Stimulated activated naive CD8-positive, alpha-beta T cell treated with anti-CD3 and anti-CD28 coated beads, Interleukin-15, Interleukin-2, amounts not matched to agents 100 U/mL and 50 U/mL, for 24 hours (primary cell): ENCODE results near the gene BBLN.
A peak's percentile ranks its signal among the peaks of the same experiment; 100 is the strongest.

Experiments used
- ATAC-seq: fragments of 150-1000 bp; cut with Tn5 transposase; one replicate; pipeline ENCODE4 v1.10.0; 2021
- DNase-seq: peaks from one replicate; pipeline ENCODE4 v3.0.0; 2021

Gene BBLN

DNA sequence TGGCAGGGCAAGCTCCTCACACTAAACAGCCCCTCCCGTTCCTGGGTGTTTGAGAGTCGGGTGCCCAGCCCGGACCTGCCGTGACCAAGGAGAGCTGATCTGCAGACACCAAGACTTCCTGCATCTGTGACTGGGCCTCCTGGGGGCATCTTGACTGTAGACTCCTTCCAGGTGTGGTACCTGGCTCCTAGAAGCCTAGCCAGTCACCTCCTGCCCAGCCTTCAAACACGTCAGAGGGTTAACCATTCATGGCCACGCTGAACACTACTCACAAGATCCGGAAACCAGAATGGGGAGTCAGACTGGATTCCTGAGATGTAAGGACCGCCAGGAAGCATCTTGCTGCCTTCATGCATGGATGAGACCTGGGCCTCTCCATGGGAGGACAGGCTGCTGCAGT lies 14.5 kb upstream of the BBLN start:
- ATAC-seq (no peak), DNase-seq (no peak)

DNA sequence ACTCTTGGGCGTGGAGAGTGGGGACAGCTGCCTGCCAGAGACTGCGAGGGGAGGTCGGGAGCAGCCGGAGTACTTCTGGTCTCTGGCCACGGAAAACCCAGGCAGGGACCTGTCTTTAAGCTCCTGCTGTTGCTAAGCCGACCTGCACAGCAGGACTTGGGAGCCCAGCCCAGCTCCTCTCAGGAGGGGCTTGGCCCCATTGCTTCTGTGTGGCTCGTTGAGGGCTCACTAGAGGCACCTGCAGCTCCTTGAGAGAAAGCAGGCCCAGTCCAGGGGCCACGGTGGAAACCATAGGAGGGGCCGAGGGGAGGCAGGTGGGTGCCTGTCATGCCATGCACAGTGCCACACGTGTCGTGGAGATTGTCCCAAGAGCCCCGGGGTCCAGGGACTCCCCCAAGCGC lies 14.1 kb upstream of the BBLN start:
- ATAC-seq: no peak

GRCh38 chr9:128146591-128147120 lies 13.4 kb upstream of the BBLN start:
- ATAC-seq: no peak
- no peak for DNase-seq

More for the DNA sequence above, 14.1 kb upstream of the BBLN start:
- no peak for DNase-seq

DNA sequence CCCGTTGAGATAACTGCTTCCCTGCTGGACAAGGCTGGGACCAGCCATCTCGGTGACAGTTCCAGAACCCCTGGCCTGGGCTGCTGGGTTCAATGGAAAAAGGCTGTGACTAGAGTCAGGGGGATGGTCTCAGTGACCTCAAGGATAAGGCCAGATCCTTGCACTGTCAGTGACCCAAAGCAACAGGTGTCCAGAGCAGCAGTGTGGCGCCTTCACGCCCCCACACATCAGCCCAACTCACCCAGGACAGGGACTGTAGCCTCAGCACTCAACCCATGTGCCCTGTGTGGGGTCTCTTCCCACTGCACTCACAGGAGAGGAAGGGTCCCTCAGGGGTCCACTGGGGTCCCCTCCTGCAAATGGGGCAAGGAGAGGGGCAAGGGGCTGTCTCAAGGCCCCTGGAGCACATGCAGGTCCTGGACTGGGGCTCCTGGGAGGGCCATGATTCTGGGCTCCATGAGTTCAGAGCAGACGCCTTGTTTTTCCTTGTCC lies 11.5 kb upstream of the BBLN start:
- DNase-seq (no peak), ATAC-seq (no peak)

GRCh38 chr9:128149001-128149701 lies 10.9 kb upstream of the BBLN start, which contains the start of gene LCN2:
Gene LCN2, plus strand, starts transcription at chr9:128149453. Its CDS starts 73 bp downstream, at chr9:128149526.
- ATAC-seq (no peak), DNase-seq (no peak)

GRCh38 chr9:128149951-128150593 lies 10.0 kb upstream of the BBLN start:
- no peak for ATAC-seq

DNA sequence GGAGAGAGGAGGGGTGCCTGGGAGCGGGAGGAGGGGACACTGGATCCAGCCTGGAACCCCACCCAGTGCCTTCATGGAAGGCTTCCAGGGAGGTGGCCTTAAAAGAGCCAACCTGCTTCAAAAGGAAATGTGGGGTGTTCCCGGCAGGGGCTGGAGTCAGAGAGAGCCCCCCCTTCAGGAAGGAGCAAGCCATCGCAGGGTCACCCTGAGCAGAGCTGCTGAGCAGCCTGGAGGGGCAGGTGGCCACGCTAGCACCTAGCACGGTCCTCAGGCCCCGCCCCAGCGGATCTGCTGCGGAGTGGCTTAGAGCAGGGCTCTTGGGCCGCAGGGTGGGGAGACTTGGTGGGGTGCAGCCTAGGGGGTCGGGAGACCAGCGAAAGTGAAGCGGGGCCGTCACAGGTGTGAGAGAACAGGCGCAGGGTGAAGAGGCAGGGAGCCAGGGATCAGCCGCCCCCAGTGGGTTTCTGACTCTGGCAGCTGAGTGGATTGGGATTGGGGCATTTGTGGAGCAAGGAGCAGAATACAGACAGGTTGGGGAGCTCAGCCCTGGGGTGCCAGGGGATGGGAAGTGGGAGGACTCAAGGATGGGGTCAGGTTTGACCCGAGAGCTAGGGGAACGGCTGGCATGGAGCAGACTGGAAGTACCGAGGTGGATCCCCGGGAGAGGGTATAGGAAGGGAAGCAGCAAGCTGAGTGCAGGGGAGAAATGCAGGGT lies 9.3 kb upstream of the BBLN start:
- ATAC-seq (peak; percentile 42), DNase-seq (peak; percentile 41)

More at GRCh38 chr9:128149951-128150593, 10.0 kb upstream of the BBLN start:
- DNase-seq: no peak

DNA sequence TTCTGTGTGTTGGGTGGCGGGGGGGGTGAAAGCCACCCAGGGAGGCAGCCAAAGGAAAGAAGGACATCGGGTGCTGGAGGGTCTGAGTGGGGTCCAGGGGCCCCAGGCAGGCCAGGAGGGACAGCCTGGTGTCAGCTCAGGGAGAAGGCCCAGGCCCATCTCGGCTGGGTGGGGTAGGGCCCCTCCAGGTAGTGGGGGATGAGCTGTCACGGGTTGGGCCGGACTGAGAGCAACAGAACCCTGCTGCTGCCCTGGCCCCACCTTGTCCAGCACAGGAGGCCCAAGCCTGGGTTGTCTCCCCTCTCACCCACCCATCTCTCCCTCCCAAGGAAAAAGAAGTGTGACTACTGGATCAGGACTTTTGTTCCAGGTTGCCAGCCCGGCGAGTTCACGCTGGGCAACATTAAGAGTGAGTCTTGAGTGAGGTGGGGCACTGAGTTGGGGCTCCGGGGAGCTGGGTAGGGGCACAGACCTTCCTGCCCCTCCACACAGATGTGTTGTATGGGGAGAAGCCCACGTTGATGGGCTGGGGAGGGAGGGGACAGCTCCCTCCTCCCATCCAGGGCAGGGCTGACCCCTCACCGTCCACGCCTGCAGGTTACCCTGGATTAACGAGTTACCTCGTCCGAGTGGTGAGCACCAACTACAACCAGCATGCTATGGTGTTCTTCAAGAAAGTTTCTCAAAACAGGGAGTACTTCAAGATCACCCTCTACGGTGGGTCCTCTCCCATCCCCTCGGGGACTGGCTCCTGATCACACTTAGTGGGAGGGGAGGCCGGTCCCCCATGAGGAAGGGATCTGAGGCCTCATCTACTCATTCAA lies 8.5 kb upstream of the BBLN start:
- DNase-seq (no peak), ATAC-seq (no peak)

DNA sequence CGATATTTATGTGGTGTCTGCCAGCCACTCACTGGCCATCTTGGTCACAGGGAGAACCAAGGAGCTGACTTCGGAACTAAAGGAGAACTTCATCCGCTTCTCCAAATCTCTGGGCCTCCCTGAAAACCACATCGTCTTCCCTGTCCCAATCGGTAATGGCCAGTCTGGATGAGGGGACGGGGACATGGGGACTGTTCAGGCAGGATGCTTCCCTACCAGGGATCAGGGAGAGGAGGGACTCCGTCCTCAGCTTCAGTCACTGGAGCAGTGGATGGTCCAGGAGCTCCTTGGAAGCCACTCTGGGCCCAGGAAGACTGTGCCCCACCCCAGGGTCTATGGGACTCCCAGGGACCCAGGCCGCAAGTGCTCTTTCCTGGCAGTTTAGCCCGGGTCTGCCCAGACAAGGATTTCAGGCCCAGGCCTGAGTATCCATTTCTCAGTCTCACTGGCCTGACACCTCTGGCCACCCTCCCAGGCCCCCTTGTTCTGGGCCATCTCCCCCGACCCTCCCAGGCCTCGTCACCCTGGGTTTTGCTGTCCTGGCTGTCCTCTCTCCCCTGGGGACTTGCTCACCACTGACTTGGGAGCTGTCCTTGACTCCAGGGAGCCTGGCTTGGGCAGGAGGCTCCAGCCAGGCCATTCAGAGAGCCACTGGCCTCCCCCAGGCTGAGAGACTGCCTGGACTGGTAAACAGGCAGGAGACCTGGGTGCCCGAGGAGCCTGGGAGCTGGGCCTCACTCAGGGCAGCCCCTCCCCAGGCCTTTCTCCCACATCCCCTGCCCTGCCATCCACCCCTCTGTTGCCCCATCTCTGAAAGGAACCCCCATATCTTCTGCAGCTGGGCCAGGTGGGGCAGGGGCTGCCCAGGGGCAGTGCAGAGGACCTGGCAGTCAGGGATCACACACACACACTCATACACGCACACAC lies 7.7 kb upstream of the BBLN start:
- no peak for ATAC-seq
- DNase-seq: no peak

DNA sequence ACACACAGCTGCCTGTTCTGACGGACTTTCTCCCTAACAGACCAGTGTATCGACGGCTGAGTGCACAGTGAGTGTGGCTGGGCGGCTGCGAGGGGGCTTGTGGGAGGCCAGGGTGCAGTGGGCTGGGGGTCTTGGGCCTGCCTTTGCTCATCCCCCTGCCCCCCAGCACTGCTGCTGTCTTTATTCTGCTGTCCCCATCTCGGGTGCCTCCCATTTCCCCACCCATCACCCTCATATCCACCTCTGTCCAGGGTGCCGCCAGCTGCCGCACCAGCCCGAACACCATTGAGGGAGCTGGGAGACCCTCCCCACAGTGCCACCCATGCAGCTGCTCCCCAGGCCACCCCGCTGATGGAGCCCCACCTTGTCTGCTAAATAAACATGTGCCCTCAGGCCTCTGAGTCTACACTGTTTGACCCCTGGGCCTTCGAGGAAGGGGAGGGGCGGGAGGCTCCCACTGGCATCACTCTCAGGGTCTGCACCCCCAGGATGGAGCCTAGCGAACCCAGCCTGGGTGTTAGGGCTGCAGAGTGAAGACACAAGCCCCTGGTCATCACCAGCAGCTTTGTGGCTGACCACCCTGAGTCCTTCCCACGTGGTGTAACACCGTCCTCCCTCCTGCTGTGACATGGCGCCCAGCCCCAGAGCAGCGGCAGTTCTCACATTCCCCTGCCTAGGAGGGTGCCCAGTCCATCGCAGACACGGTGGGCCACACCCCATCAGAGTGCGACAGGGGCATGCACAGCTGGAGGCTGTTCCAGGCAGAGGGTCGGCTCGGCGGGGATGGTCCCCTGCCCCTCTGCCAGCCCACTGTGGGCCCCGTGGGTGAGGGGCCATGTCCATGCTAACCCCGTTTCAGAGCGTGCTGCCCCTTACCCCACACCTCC lies 6.8 kb upstream of the BBLN start:
- DNase-seq (no peak), ATAC-seq (no peak)

- DNase-seq (no peak), ATAC-seq (no peak)
Measured at GRCh38 chr9:128153947-128154695, 5.9 kb upstream of the BBLN start.

GRCh38 chr9:128155736-128156500 lies 4.1 kb upstream of the BBLN start:
- DNase-seq (no peak), ATAC-seq (no peak)

DNA sequence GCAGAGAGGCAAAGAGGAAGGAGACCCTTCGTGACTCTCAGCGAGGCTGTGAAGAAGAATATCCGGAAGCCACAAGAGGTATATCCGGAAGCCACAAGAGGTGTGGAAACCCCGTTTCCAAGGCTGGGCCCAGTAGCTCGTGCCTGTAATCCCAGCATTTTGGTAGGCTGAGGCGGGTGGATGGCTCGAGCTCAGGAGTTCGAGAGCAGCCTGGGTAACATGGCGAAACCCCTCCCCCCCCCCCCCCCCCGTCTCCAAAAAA lies 612 bp upstream of the BBLN start:
- DNase-seq (peak; percentile 38), ATAC-seq (peak; percentile 2)

- DNase-seq (peak; percentile 74), ATAC-seq (peak; percentile 68)
Measured at GRCh38 chr9:128160603-128160987, 530 bp downstream of the BBLN start.

DNA sequence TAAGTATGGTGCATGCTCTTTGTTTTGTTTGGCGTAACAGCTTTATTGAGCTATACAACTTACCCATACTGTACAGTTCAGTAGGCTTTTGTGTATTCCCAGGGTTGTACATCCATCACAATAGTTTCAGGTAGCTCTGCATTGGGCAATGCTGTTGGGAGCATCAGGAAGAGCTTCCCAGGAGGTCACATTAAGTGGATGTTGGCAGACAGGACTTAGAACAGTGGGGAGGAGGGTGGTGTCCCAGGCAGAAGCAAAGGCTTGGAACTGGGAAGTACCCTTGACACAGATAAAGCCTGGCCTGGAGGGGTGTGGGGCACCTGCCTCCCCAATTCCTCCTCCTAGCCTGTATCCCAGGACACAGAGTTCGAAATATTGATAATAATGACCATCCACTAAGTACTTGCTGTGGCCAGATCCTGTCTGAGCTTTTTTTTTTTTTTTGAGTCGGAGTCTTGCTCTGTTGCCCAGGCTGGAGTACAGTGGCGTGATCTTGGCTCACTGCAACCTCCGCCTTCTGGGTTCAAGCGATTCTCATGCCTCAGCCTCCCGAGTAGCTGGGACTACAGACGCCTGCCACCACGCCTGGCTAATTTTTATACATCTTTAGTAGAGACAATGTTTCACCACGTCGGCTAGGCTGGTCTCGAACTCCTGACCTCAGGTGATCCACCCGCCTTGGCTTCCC lies 1.3 kb downstream of the BBLN start:
- ATAC-seq (no peak), DNase-seq (no peak)

- DNase-seq: no peak
- no peak for ATAC-seq
Measured at GRCh38 chr9:128162215-128163026, 2.4 kb downstream of the BBLN start.

GRCh38 chr9:128163027-128163515 lies 3.0 kb downstream of the BBLN start:
- ATAC-seq (no peak), DNase-seq (no peak)
